Transverse colon (tissue), 4 donors: Measurements from ENCODE around the gene TBPL2. TPM values are rescaled to one million over a fixed set of nuclear protein-coding genes. Genes with fewer than 3 reads are reported as not detected.
A peak's percentile ranks its signal among the peaks of the same experiment; 100 is the strongest.

ENCODE experiments used
- DNase-seq: peaks from one replicate; pipeline ENCODE4 v3.0.0-alpha.2; 2019
- H3K27ac ChIP-seq, 4 donors: fragments of 200-600 bp; sonication (generic); 2 replicates each; pipeline ENCODE4 v1.5.1; 2016 to 2018; ENCODE audit warnings: inconsistent platforms in 4 of 4
- H3K27me3 ChIP-seq: fragments of 200-600 bp; sonication (generic); 2 replicates; pipeline ENCODE4 v1.5.1; 2017; ENCODE audit warnings: inconsistent platforms
- H3K36me3 ChIP-seq, 4 donors: fragments of 200-600 bp; sonication (generic); 2 replicates each; pipeline ENCODE4 v1.5.1; 2017 to 2019; ENCODE audit warnings: inconsistent platforms in 4 of 4
- H3K4me1 ChIP-seq, 4 donors: fragments of 200-600 bp; sonication (generic); 2 replicates each; pipeline ENCODE4 v1.5.1; 2017 to 2020; ENCODE audit warnings: inconsistent platforms in 4 of 4
- H3K4me3 ChIP-seq, 4 donors: fragments of 200-600 bp; sonication (generic); 1 replicate in 1 of 4; 2 replicates in 3 of 4; pipeline versions ENCODE4 v1.5.1 to v1.6.1; 2017 to 2019; ENCODE audit warnings: inconsistent platforms in 4 of 4
- H3K9me3 ChIP-seq, 2 donors: fragments of 200-600 bp; sonication (generic); 2 replicates each; pipeline ENCODE4 v1.5.1; 2017 to 2019; ENCODE audit warnings: inconsistent platforms in 2 of 2
- EP300 ChIP-seq: sonication (generic); formaldehyde crosslinking; IDR thresholded peaks from one replicate; pipeline ENCODE4 v1.6.1; 2017; ENCODE audit warnings: antibody characterized with exemption, low read depth
- POLR2A ChIP-seq: fragments of 450-650 bp; IDR thresholded peaks from one replicate; pipeline ENCODE4 v1.6.1; 2016; ENCODE audit warnings: antibody characterized with exemption, mild to moderate bottlenecking, moderate library complexity
- POLR2AphosphoS5 ChIP-seq, 3 donors: sonication (generic); formaldehyde crosslinking; IDR thresholded peaks; one replicate each; pipeline ENCODE4 v1.6.1; 2016; ENCODE audit warnings: antibody characterized with exemption in 3 of 3
- WGBS, 2 donors: methylation state at CpG; one replicate each; pipeline ENCODE4 v1.1.5; 2018; ENCODE audit warnings: low coverage in 1 of 2; 5-methylcytosine and 5-hydroxymethylcytosine counted together
- in situ Hi-C, 4 donors: fragments of 200-750 bp; cut with MboI; loops; one replicate each; pipeline versions ENCODE4 v1.15.0 to v1.15.1; 2017; ENCODE audit warnings: low sequenced_read_pairs in 3 of 4, low pct_ligation_motif_present in 1 of 4, low pct_unique_long_range_greater_than_20kb in 1 of 4
- intact Hi-C: fragments of 100-400 bp; cut with DNase I; formaldehyde crosslinking; loops from one replicate; pipeline ENCODE4 v1.15.1; 2023; ENCODE audit warnings: low total_unique reads
- total RNA-seq, 4 donors: library from RNA; depleted of rRNA; stranded (reverse); fragments of >200 nt; gene quantifications; one replicate each; pipeline ENCODE4 v1.1.0, GENCODE V29; 2016
- TF ChIP-seq, protein P1 (sequence below), 5 experiments: fragments of 200-600 bp in 3 of 5; fragments of 450-650 bp in 2 of 5; sonication (generic) in 3 of 5; IDR thresholded peaks; 1 replicate in 2 of 5; 2 replicates in 3 of 5; pipeline ENCODE4 v1.5.1; 2016 to 2017; ENCODE audit warnings: antibody characterized with exemption in 5 of 5, inconsistent platforms in 3 of 5, mild to moderate bottlenecking in 2 of 5, moderate library complexity in 1 of 5

The TBPL2 gene
- total RNA-seq, 4 donors from 2014 or later = not detected

DNA sequence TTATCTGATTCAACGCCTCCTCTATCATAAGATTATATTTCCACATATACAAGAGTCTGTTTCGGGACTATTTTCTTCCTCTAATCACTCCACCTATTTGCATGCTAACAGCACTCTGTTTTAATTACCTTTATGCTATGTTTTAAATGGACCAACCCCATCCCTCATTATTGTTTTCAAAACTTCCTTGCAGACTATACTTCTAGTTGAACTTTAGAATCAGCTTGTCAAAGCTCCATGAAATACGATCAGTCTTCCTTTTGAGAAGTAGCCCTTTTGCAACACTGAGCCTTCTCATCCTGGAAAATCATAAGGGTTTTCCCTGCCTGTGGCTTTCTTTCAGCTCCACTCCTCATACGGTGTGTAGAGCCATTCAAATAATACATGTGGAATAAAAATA, 65.6 kb downstream of the TBPL2 start:
- no peak overlapping the region for H3K4me3 ChIP-seq
- H3K36me3 ChIP-seq = peaks cover 0 to 34% (median 12%) of the 10 kb centered on the region in 4 donors
- 80 to 85% methylated on average over 4 of the region's 4 CpGs for WGBS, 2 donors
- peaks cover 0 to 11% (median 0%) of the 10 kb centered on the region in 4 donors for H3K4me1 ChIP-seq
- no peaks in the 10 kb centered on the region for H3K9me3 ChIP-seq
- TF ChIP-seq, protein P1, sequence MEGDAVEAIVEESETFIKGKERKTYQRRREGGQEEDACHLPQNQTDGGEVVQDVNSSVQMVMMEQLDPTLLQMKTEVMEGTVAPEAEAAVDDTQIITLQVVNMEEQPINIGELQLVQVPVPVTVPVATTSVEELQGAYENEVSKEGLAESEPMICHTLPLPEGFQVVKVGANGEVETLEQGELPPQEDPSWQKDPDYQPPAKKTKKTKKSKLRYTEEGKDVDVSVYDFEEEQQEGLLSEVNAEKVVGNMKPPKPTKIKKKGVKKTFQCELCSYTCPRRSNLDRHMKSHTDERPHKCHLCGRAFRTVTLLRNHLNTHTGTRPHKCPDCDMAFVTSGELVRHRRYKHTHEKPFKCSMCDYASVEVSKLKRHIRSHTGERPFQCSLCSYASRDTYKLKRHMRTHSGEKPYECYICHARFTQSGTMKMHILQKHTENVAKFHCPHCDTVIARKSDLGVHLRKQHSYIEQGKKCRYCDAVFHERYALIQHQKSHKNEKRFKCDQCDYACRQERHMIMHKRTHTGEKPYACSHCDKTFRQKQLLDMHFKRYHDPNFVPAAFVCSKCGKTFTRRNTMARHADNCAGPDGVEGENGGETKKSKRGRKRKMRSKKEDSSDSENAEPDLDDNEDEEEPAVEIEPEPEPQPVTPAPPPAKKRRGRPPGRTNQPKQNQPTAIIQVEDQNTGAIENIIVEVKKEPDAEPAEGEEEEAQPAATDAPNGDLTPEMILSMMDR (IDR thresholded peaks at IDR 0.05) = no peak
- no peak for TF ChIP-seq EP300
- no peak for TF ChIP-seq POLR2A
- TF ChIP-seq POLR2AphosphoS5 (IDR thresholded peaks at IDR 0.05) = no peak
- H3K27ac ChIP-seq = peak overlapping the region in 1 of 4 donors; percentile 11
- DNase-seq = no peak
- intact Hi-C loops = no loop called here
- no peaks in the 10 kb centered on the region for H3K27me3 ChIP-seq
- in situ Hi-C loops = loop anchor here in 1 of 4 donors (25.0 kb wide), 1 partner anchor 112 kb away; the partner anchor contains the start of gene FBXO34

GRCh38 chr14:55373784-55374705, 66.4 kb downstream of the TBPL2 start:
- in situ Hi-C loops (loop anchor here in 1 of 4 donors (25.0 kb wide), 1 partner anchor 112 kb away; the partner anchor contains the start of gene FBXO34), intact Hi-C loops (no loop called here)
- 62 to 74% methylated on average over 5 of the region's 5 CpGs for WGBS, 2 donors
- peak in 1 of 3 donors; percentile 38 for TF ChIP-seq POLR2AphosphoS5 (IDR thresholded peaks at IDR 0.05)
- TF ChIP-seq, protein P1 (IDR thresholded peaks at IDR 0.05) = no peak
- DNase-seq = no peak
- H3K4me1 ChIP-seq = peaks cover 0 to 11% (median 0%) of the 10 kb centered on the region in 4 donors
- peaks cover 0 to 30% (median 11%) of the 10 kb centered on the region in 4 donors for H3K36me3 ChIP-seq
- H3K9me3 ChIP-seq = no peaks in the 10 kb centered on the region
- H3K27me3 ChIP-seq = no peaks in the 10 kb centered on the region
- H3K27ac ChIP-seq = peak overlapping the region in 1 of 4 donors; percentile 11
- H3K4me3 ChIP-seq = no peak overlapping the region

DNA sequence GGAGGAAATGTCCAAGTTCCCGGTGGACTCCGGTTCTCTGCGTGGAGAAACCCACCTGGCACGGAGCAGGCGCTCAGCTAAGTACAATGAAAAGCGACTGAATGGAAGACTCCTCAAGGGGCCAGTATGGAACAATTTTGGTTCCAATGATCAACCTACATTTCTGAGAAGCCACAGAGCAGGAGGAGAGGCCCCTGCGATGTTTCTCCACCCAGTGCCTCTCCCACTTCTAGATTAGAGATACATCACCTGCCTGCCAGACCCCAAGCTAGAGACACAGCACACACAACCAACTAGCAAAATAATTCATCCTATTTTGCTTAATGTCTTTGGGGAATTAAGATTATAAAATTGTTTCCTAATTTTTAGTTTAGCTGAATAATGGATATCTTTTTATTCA, 67.6 kb downstream of the TBPL2 start:
- Histone ChIP-seq H3K4me1 (peaks cover 0 to 11% (median 0%) of the 10 kb centered on the region in 4 donors), H3K36me3 (peaks cover 0 to 30% (median 11%) of the 10 kb centered on the region in 4 donors), H3K9me3 (no peaks in the 10 kb centered on the region), H3K27me3 (no peaks in the 10 kb centered on the region), H3K4me3 (no peak overlapping the region), H3K27ac (no peak overlapping the region)
- in situ Hi-C loops (loop anchor here in 1 of 4 donors (25.0 kb wide), 1 partner anchor 111 kb away; the partner anchor contains the start of gene FBXO34), intact Hi-C loops (no loop called here)
- 87 to 97% methylated on average over 7 of the region's 7 CpGs for WGBS, 2 donors
- no peak for DNase-seq
- TF ChIP-seq EP300 (no peak), POLR2AphosphoS5 (IDR thresholded peaks at IDR 0.05) (no peak), POLR2A (no peak)
- TF ChIP-seq, protein P1 (IDR thresholded peaks at IDR 0.05) = no peak

- intact Hi-C loops (no loop called here), in situ Hi-C loops (loop anchor here in 1 of 4 donors (25.0 kb wide), 1 partner anchor 110 kb away; the partner anchor contains the start of gene FBXO34)
- H3K27ac ChIP-seq = no peak overlapping the region
- H3K4me3 ChIP-seq = no peak overlapping the region
- peaks cover 0 to 30% (median 9%) of the 10 kb centered on the region in 4 donors for H3K36me3 ChIP-seq
- DNase-seq = no peak
- no peaks in the 10 kb centered on the region for H3K27me3 ChIP-seq
- TF ChIP-seq POLR2A (no peak), EP300 (no peak), POLR2AphosphoS5 (IDR thresholded peaks at IDR 0.05) (no peak)
- TF ChIP-seq, protein P1 (IDR thresholded peaks at IDR 0.05) = no peak
- peaks cover 0 to 11% (median 0%) of the 10 kb centered on the region in 4 donors for H3K4me1 ChIP-seq
- 94 to 100% methylated on average over 1 of the region's 1 CpG for WGBS, 2 donors
- H3K9me3 ChIP-seq = no peaks in the 10 kb centered on the region
Observed at GRCh38 chr14:55372423-55372822, 68.0 kb downstream of the TBPL2 start.
